Large intestine (tissue), 3 donors: ENCODE measurements around the gene PKP4. TPM values are rescaled to one million over a fixed set of nuclear protein-coding genes. Genes with fewer than 3 reads are reported as not detected.
"Not testable (repeated sequence)": the region's sequence is repeated elsewhere in the genome, so short reads cannot be mapped to it uniquely, and the experiment has no call there.

Experiments
- DNase-seq, 2 donors: peaks; one replicate each; pipeline versions ENCODE4 v3.0.0 to v3.0.0-alpha.2; 2013
- H3K27ac ChIP-seq: one replicate; pipeline ENCODE4 v1.5.1; 2013; ENCODE audit warnings: low read length
- H3K27me3 ChIP-seq: 2 replicates; pipeline ENCODE4 v1.6.1; 2013; ENCODE audit warnings: low read length; ENCODE audit not compliant: control insufficient read depth, insufficient read depth
- H3K36me3 ChIP-seq: 2 replicates; pipeline ENCODE4 v1.6.1; 2013; ENCODE audit warnings: low read length; ENCODE audit not compliant: control insufficient read depth, insufficient read depth
- H3K4me1 ChIP-seq: one replicate; pipeline ENCODE4 v1.6.1; 2013; ENCODE audit warnings: low read length; ENCODE audit not compliant: control insufficient read depth, insufficient read depth
- H3K4me3 ChIP-seq: one replicate; pipeline ENCODE4 v1.5.1; 2013; ENCODE audit warnings: low read length
- H3K9me3 ChIP-seq: one replicate; pipeline ENCODE4 v1.6.1; 2013; ENCODE audit warnings: mild to moderate bottlenecking, low read depth, low read length, moderate library complexity; ENCODE audit not compliant: control insufficient read depth
- WGBS: methylation state at CpG from one replicate; pipeline ENCODE4 v1.1.5; 2013; ENCODE audit warnings: low lambda C conversion rate; ENCODE audit not compliant: insufficient coverage; 5-methylcytosine and 5-hydroxymethylcytosine counted together
- polyA plus RNA-seq: library from polyadenylated mRNA; unstranded; fragments of 120-200 nt; gene quantifications from one replicate; pipeline ENCODE4 v1.2.1, GENCODE V29; 2013

The PKP4 gene
- polyA plus RNA-seq, 1 donor = 56.1 TPM

DNA sequence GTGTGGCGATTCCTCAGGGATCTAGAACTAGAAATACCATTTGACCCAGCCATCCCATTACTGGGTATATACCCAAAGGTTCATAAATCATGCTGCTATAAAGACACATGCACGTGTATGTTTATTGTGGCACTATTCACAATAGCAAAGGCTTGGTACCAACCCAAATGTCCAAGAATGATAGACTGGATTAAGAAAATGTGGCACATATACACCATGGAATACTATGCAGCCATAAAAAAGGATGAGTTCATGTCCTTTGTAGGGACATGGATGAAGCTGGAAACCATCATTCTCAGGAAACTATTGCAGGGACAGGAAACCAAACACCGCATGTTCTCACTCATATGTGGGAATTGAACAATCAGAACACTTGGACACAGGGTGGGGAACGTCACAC, 17.7 kb upstream of the PKP4 start:
- not testable (repeated sequence) for H3K4me3 ChIP-seq, H3K27ac ChIP-seq, H3K9me3 ChIP-seq, H3K27me3 ChIP-seq, DNase-seq, H3K36me3 ChIP-seq, H3K4me1 ChIP-seq
- WGBS = no CpG with 5 or more reads among the region's 4 CpGs

DNA sequence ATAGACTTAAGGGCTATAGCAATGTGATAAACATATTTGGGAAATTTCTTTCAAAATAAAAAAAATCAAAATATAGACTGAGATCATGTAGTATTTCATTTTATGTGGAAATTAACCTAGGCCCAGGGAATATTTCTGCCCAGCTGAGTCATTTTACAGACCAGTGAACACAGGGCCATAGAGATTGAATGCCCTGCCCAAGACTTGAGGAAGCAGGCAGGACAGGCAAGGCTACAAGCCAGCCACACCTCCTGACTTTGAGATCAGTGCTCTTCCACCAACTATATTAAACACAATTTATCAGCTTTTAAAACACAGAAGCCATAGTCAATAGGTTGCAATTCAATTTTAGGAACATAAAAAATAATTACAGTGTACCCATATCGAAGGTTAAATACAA, 13.1 kb upstream of the PKP4 start:
- no peaks in the 10 kb centered on the region for H3K36me3 ChIP-seq

GRCh38 chr2:158457092-158457825, 507 bp downstream of the PKP4 start:
- no CpG with 5 or more reads among the region's 84 CpGs for WGBS

More for the DNA sequence above, 13.1 kb upstream of the PKP4 start:
- no peaks in the 10 kb centered on the region for H3K4me1 ChIP-seq
- no peaks in the 10 kb centered on the region for H3K9me3 ChIP-seq
- no CpG with 5 or more reads among the region's 1 CpG for WGBS
- no peak for DNase-seq
- no peak overlapping the region for H3K27ac ChIP-seq
- no peak overlapping the region for H3K4me3 ChIP-seq
- H3K27me3 ChIP-seq = no peaks in the 10 kb centered on the region

DNA sequence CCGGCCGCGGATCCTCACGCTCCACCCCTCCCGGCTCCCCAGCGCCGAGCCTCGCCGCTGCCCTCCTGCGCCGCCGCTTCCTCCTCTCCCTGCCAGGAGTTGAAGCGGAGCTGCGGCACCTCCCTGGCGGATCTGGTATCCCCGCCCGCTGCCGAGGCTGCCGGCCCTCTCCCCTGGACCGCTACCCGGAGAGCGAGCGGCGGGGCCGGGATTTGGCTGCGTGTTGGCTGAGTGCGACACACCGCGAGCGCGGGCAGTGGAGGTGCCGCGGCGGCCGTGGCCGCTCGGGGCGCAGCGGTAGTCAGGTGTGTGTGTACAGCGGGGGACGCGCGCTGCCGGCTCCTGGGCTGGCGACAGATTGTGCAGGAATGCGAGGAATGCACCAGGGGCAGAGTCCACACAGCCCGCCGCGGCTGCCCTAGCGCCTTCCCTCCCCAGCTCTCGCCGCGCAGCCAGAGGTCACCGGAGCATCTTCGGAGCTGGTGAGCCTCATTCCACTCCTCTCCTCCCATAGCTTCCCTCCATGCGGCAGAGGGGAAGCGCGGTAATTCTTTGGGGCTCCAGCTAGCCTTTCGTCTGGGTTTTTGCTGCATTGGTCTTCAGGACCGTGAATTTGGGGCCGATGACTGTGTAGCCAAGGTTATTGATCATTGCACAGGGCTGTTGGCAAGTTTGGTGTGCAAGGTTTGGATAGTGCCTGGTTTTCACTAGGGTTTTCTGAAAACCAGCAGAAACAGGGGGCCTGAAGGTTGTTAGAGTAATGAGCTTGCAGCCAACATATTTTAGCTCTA, 1.3 kb downstream of the PKP4 start:
- Histone ChIP-seq H3K4me1 (peaks cover 8% of the 10 kb centered on the region), H3K27ac (peak overlapping the region; percentile 98), H3K9me3 (peaks cover 2% of the 10 kb centered on the region), H3K36me3 (no peaks in the 10 kb centered on the region), H3K27me3 (no peaks in the 10 kb centered on the region), H3K4me3 (peak overlapping the region; percentile 90)
- WGBS = no CpG with 5 or more reads among the region's 61 CpGs
- DNase-seq = peak; percentile 92 to 96

More at GRCh38 chr2:158457092-158457825, 507 bp downstream of the PKP4 start:
- H3K27me3 ChIP-seq = no peaks in the 10 kb centered on the region
- peaks cover 8% of the 10 kb centered on the region for H3K4me1 ChIP-seq
- H3K9me3 ChIP-seq = peaks cover 2% of the 10 kb centered on the region
- H3K36me3 ChIP-seq = no peaks in the 10 kb centered on the region
- DNase-seq = peak; percentile 51 to 85
- peak overlapping the region; percentile 90 for H3K4me3 ChIP-seq
- peak overlapping the region; percentile 98 for H3K27ac ChIP-seq

DNA sequence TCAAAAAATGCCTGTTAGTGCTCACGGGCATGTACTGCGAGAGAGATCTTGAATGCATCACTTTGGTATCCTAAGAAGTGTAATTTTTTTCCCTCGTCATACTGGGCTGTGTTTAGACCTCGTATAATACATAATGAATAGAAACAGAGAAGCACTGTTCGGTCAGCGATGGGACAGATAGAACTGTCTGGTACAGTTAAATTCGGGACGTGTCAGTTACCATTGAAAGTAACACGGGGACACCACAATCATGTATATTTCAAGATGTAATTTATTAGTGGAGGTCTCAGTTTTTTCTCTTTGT, 1.8 kb downstream of the PKP4 start:
- peaks cover 8% of the 10 kb centered on the region for H3K4me1 ChIP-seq
- no peak for DNase-seq
- H3K27ac ChIP-seq = peak overlapping the region; percentile 70
- H3K4me3 ChIP-seq = peak overlapping the region; percentile 90
- no peaks in the 10 kb centered on the region for H3K27me3 ChIP-seq
- peaks cover 2% of the 10 kb centered on the region for H3K9me3 ChIP-seq
- H3K36me3 ChIP-seq = no peaks in the 10 kb centered on the region
- 60% methylated on average over 3 of the region's 9 CpGs for WGBS

GRCh38 chr2:158459161-158460003, 2.6 kb downstream of the PKP4 start:
- no peak for DNase-seq
- 71% methylated on average over 3 of the region's 9 CpGs for WGBS
- peaks cover 8% of the 10 kb centered on the region for H3K4me1 ChIP-seq
- no peaks in the 10 kb centered on the region for H3K27me3 ChIP-seq
- H3K4me3 ChIP-seq = no peak overlapping the region
- peaks cover 2% of the 10 kb centered on the region for H3K9me3 ChIP-seq
- H3K27ac ChIP-seq = no peak overlapping the region
- H3K36me3 ChIP-seq = no peaks in the 10 kb centered on the region

DNA sequence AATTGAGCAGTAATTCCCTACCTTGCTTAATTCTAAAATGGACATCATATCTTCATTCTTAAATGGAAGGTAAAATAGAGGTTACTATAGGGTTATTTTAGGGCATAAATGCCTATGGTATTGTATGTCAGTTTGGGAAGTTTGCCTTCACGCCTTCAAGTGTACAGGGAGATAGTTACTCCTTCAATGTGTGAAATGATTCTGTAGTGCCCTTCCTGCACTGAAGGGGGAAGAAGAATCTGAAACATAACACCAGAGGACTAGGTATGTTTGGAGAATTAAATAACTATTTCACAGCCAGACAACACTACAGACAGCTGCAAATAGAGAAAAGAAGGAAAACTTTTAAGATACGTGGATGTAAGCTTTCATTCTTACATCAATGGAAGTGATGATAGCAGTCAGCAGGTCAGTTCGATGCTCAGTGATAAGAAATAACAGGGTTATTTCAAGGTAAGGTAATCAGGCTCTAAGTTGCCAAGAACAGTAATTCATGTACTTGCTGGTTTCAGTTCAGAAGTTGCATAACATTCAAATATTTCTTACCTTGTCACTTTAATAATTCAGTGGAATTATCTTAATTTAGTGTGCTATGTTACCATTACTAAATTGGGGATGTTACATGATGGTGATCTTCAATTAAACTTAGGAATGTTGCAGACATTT, 4.0 kb downstream of the PKP4 start:
- peaks cover 8% of the 10 kb centered on the region for H3K4me1 ChIP-seq
- H3K9me3 ChIP-seq = peaks cover 2% of the 10 kb centered on the region
- WGBS = no CpG with 5 or more reads among the region's 3 CpGs
- peak; percentile 7 to 10 for DNase-seq
- H3K36me3 ChIP-seq = no peaks in the 10 kb centered on the region
- peak overlapping the region; percentile 9 for H3K27ac ChIP-seq
- H3K27me3 ChIP-seq = no peaks in the 10 kb centered on the region
- no peak overlapping the region for H3K4me3 ChIP-seq

DNA sequence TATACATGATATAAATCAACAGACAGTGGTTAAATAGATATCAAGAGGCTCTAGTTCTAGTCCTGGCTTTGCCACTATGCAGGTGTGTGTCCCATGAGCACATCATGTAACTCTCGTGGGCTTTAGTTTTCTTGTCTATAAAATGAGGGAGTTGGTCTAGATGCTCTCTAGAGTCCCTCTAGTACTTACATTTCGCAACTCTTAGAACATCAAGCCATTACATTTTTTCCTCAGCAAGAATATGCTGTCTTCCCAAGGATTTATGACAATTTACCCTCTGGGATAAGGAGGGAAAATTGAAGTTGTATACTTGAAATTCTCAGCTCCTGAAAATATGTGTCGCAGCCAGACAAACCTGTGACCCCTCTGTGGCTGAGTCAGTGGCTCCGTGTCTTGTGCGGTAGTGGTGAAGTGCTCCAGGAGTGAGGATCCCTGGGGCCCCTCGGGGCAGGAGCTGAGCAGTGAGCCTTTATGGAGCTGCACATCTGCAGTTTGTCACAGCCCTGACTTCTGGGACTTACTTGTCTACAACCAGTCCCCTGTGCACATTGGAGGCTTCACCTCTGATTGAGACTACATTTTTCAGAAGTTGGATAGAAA, 6.8 kb downstream of the PKP4 start:
- H3K36me3 ChIP-seq = no peaks in the 10 kb centered on the region
- no peaks in the 10 kb centered on the region for H3K27me3 ChIP-seq
- H3K27ac ChIP-seq = no peak overlapping the region
- DNase-seq = peak; percentile 14 to 31
- no peak overlapping the region for H3K4me3 ChIP-seq
- H3K4me1 ChIP-seq = peaks cover 3% of the 10 kb centered on the region
- WGBS = no CpG with 5 or more reads among the region's 6 CpGs
- H3K9me3 ChIP-seq = no peaks in the 10 kb centered on the region

DNA sequence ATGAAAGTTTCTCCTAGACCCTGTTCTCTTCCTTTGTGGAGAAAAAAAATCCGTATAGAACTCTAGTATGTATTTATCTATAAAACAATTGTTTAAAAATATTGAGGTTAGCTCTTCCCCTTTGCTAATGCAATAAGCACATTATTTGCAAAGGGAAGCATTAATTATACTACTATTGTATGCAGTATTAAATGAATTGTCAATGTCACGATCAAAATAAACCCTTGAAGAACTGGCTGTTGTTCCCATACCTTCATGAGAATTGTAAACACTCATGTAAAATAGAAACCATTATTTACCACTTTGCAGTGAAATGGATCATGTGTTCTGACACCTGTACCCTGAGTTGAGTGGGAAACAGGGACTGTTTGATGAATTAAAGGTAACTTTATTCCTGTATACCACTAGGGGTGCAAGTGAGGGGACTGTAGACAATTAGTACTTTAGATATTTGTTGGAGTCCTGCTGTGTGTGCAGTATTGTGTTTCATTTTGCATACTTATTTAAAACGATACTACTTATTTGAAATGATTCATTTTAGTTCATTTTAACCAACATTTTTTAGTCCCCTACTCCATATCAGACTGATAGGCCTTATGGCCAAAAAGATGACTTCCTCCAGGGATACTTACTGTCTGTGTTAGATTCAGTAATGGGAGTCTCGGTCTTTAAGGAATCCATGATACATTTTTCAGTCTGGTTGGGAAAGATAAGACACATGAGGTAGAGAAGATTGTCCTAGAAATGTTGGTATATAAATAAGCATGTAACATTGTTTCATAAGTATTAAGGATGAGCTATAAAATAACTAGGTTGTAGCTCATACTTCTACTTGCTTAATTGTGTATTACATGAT, 7.9 kb downstream of the PKP4 start:
- H3K36me3 ChIP-seq = no peaks in the 10 kb centered on the region
- no CpG with 5 or more reads among the region's 4 CpGs for WGBS
- H3K4me3 ChIP-seq = no peak overlapping the region
- no peak for DNase-seq
- H3K27ac ChIP-seq = no peak overlapping the region
- H3K4me1 ChIP-seq = no peaks in the 10 kb centered on the region
- H3K9me3 ChIP-seq = no peaks in the 10 kb centered on the region
- H3K27me3 ChIP-seq = no peaks in the 10 kb centered on the region
